ENCODE results near the gene LSM7. TPM values are rescaled to one million over a fixed set of nuclear protein-coding genes. Genes with fewer than 3 reads are reported as not detected.
A peak's percentile ranks its signal among the peaks of the same experiment; 100 is the strongest.

Gene LSM7
- total and polyA plus RNA-seq, 9 of the 15 experiments (the other 6 are each of a cell fraction or from before 2014, with no cell fraction given), result 40.5 to 690 (median 265) TPM

GRCh38 chr19:2302319-2303210 lies 25.8 kb downstream of the LSM7 start (continued):
- TF ChIP-seq ESRRA (IDR thresholded peaks at IDR 0.05; ENCODE audit: borderline replicate concordance, low read depth) (0 out of 2 replicates have a peak, but pooled peaks have one; percentile 25), CEBPB (tag; IDR thresholded peaks at IDR 0.05) (no peak), KDM2B (CRISPR knock-in tag; IDR thresholded peaks at IDR 0.05) (no peak), DACH1 (IDR thresholded peaks at IDR 0.05; ENCODE audit: partially characterized antibody) (peak; percentile 95), SNRNP70 (optimal IDR thresholded peaks at IDR 0.05; ENCODE audit: low read depth, low read length) (no peak), JUN (IDR thresholded peaks at IDR 0.05; ENCODE audit: borderline replicate concordance, low read depth, low read length) (peak; percentile 63; the same call in 1 of the 2 replicates), JUN (CRISPR knock-in tag; IDR thresholded peaks at IDR 0.05; ENCODE audit: borderline replicate concordance) (no peak), SMC3 (conservative IDR thresholded peaks at IDR 0.05; ENCODE audit: insufficient read depth, low read depth, low read length) (no peak), ATF7 (IDR thresholded peaks at IDR 0.05) (peak; percentile 96), NFYB (IDR thresholded peaks at IDR 0.05; ENCODE audit: extremely low read depth, insufficient read length) (no peak), MBD2 (IDR thresholded peaks at IDR 0.05; ENCODE audit: borderline replicate concordance, low read depth) (0 out of 2 replicates have a peak, but pooled peaks have one; percentile 16), JUND (IDR thresholded peaks at IDR 0.05; ENCODE audit: borderline replicate concordance, low read depth, low read length) (peak; percentile 86), JUND (tag; IDR thresholded peaks at IDR 0.05; ENCODE audit: borderline replicate concordance, low read depth, low read length) (peak; percentile 81), NR3C1 (CRISPR knock-in tag; IDR thresholded peaks at IDR 0.05) (no peak), CREM (IDR thresholded peaks at IDR 0.05; ENCODE audit: low read depth) (peak; percentile 92), CREB1 (IDR thresholded peaks at IDR 0.05) (peak; percentile 79), CREB1 (CRISPR knock-in tag; IDR thresholded peaks at IDR 0.05) (peak; percentile 88), NR2C1 (IDR thresholded peaks at IDR 0.05) (peak; percentile 34; the same call in 1 of the 2 replicates), NR2C1 (tag; IDR thresholded peaks at IDR 0.05) (no peak), GABPB1 (CRISPR knock-in tag; IDR thresholded peaks at IDR 0.05) (0 out of 2 replicates have a peak, but pooled peaks have one; percentile 8), ZBTB9 (CRISPR knock-in tag; IDR thresholded peaks at IDR 0.05) (no peak), ATF1 (CRISPR knock-in tag; IDR thresholded peaks at IDR 0.05) (0 out of 2 replicates have a peak, but pooled peaks have one; percentile 5), ATF1 (tag; IDR thresholded peaks at IDR 0.05) (peak; percentile 90), KDM1A (IDR thresholded peaks at IDR 0.05) (peak; percentile 39 to 47), ZBTB33 (CRISPR knock-in tag; IDR thresholded peaks at IDR 0.05) (peak; percentile 71; the same call in 1 of the 2 replicates), MNT (conservative IDR thresholded peaks at IDR 0.05) (no peak)

Data from K562 (cell line).